ENCODE measurements around the gene PTCH2.

DNA sequence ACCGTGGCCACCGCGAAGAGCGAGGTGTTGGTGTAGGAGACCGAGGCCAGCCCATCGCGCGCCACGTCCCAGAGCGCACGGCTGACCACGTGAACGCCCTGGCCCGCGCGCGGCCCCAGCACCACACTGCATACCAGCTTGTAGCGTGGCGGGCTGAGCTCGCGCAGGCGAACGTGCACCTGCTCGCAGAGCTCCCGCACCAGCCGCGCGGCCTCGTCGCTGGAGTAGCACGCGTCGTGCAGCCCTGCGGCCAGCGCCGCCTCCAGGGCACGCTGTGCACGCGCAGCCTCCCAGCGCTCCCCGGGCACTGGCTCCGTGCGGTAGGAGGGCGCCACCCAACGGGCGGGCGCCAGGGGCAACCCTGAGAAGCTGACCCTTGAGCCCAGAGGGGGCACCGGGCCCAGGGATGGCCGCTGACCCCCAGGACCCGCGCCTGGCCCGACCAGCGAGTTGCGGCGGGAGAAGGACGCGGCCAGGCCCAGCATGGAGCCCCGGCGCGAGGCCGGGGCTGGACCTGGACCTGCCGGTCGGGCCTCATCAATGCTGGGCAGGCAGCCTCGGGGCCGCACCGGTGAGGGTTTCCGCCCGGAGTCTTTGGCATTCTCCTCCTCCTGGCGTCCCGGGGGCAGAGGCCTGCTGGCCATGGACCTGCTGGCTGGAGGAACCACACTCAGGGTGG is 36.9 kb downstream of the PTCH2 start:
- TF ChIP-seq, protein P1, sequence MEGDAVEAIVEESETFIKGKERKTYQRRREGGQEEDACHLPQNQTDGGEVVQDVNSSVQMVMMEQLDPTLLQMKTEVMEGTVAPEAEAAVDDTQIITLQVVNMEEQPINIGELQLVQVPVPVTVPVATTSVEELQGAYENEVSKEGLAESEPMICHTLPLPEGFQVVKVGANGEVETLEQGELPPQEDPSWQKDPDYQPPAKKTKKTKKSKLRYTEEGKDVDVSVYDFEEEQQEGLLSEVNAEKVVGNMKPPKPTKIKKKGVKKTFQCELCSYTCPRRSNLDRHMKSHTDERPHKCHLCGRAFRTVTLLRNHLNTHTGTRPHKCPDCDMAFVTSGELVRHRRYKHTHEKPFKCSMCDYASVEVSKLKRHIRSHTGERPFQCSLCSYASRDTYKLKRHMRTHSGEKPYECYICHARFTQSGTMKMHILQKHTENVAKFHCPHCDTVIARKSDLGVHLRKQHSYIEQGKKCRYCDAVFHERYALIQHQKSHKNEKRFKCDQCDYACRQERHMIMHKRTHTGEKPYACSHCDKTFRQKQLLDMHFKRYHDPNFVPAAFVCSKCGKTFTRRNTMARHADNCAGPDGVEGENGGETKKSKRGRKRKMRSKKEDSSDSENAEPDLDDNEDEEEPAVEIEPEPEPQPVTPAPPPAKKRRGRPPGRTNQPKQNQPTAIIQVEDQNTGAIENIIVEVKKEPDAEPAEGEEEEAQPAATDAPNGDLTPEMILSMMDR (IDR thresholded peaks at IDR 0.05; ENCODE audit: low read length) = no peak
- no peak for TF ChIP-seq EZH2 (IDR thresholded peaks at IDR 0.05; ENCODE audit: borderline replicate concordance, low read length)
